ENCODE results near the gene THY1. TPM values are rescaled to one million over a fixed set of nuclear protein-coding genes. Genes with fewer than 3 reads are reported as not detected.

Gene THY1
- total RNA-seq, 2 experiments from 2014 or later = not detected

DNA sequence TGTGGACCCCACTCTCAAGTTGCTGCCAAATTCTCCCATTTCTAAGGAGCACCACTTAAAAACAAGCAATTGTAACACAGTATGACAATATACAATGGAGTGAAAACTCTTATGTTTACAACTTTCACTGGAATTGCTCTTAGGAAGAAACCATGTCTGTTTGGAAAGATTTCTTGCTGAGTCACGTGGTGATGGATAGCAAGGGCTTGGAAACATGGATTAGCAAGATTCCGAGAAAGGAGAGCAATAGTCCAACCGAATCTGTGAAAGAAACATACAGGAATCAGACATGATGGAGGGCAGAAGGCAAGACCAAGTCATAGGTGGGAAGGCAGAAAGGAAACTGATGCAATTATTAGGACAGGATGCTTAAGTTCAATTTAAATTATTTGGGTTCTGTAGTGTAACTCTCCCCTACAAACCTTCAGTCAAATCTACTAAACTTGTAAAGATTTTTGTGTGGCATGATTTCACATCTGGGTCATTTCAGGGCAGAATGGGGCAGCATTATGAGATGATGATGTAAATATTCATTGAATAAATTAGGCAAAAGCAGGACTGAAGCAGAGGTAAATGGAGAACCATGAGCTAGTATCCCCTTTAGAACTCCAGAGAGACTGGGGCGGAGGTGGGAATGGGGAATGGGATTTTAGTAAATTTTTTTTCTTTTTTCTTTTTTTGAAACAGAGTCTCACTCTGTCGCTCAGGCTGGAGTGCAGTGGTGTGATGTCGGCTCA lies 27.8 kb upstream of the THY1 start:
- CTCF ChIA-PET = interaction anchor here (1.6 kb wide), 1 partner anchor 24 kb away, joined by 3 read pairs; no protein-coding TSS in a partner anchor
- no peak for DNase-seq
- H3K27me3 Mint-ChIP-seq = peaks cover 36% of the 10 kb centered on the region

GRCh38 chr11:119449498-119449897 lies 26.5 kb upstream of the THY1 start:
- Mint-ChIP-seq H3K9me3 (no peaks in the 10 kb centered on the region), H3K4me3 (no peak overlapping the region), H3K27ac (no peak overlapping the region), H3K27me3 (peaks cover 37% of the 10 kb centered on the region), H3K36me3 (ENCODE audit: low read depth) (no peaks in the 10 kb centered on the region), H3K4me1 (ENCODE audit: low read depth) (no peaks in the 10 kb centered on the region)
- ChIA-PET CTCF (interaction anchor here (1.6 kb wide), 1 partner anchor 25 kb away, joined by 3 read pairs; no protein-coding TSS in a partner anchor), POLR2A (no interaction called here)
- H3K27me3 ChIP-seq (ENCODE audit: control insufficient read depth in 1 of 2, insufficient read depth in 2 of 2, low read length in 2 of 2) = peaks cover 0 to 10% of the 10 kb centered on the region in 2 experiments
- intact Hi-C loops (cut with DNase I, micrococcal nuclease) = no loop called here
- no peak overlapping the region for H3K4me3 ChIP-seq (ENCODE audit: low read length)
- DNase-seq (no peak), ATAC-seq (ENCODE audit: poor library complexity) (no peak)
- H3K36me3 ChIP-seq (ENCODE audit: insufficient read depth, low read length) = no peaks in the 10 kb centered on the region
- H3K9me3 ChIP-seq (ENCODE audit: control insufficient read depth in 1 of 2, insufficient read depth in 1 of 2, low read length in 2 of 2) = no peaks in the 10 kb centered on the region
- TF ChIP-seq, protein P1, sequence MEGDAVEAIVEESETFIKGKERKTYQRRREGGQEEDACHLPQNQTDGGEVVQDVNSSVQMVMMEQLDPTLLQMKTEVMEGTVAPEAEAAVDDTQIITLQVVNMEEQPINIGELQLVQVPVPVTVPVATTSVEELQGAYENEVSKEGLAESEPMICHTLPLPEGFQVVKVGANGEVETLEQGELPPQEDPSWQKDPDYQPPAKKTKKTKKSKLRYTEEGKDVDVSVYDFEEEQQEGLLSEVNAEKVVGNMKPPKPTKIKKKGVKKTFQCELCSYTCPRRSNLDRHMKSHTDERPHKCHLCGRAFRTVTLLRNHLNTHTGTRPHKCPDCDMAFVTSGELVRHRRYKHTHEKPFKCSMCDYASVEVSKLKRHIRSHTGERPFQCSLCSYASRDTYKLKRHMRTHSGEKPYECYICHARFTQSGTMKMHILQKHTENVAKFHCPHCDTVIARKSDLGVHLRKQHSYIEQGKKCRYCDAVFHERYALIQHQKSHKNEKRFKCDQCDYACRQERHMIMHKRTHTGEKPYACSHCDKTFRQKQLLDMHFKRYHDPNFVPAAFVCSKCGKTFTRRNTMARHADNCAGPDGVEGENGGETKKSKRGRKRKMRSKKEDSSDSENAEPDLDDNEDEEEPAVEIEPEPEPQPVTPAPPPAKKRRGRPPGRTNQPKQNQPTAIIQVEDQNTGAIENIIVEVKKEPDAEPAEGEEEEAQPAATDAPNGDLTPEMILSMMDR (IDR thresholded peaks at IDR 0.05) = no peak
- H3K4me1 ChIP-seq (ENCODE audit: insufficient read depth, low read length) = no peaks in the 10 kb centered on the region
- no peak overlapping the region for H3K27ac ChIP-seq (ENCODE audit: low read depth in 1 of 2, low read length in 2 of 2)

More for the DNA sequence above, 27.8 kb upstream of the THY1 start:
- Mint-ChIP-seq H3K4me1 (ENCODE audit: low read depth) (no peaks in the 10 kb centered on the region), H3K9me3 (no peaks in the 10 kb centered on the region), H3K36me3 (ENCODE audit: low read depth) (no peaks in the 10 kb centered on the region), H3K27ac (no peak overlapping the region), H3K4me3 (no peak overlapping the region)
- no peak for ATAC-seq (ENCODE audit: poor library complexity)
- Histone ChIP-seq H3K9me3 (ENCODE audit: control insufficient read depth in 1 of 2, insufficient read depth in 1 of 2, low read length in 2 of 2) (no peaks in the 10 kb centered on the region), H3K4me1 (ENCODE audit: insufficient read depth, low read length) (no peaks in the 10 kb centered on the region), H3K27ac (ENCODE audit: low read depth in 1 of 2, low read length in 2 of 2) (no peak overlapping the region), H3K36me3 (ENCODE audit: insufficient read depth, low read length) (no peaks in the 10 kb centered on the region), H3K27me3 (ENCODE audit: control insufficient read depth in 1 of 2, insufficient read depth in 2 of 2, low read length in 2 of 2) (peaks cover 7 to 10% of the 10 kb centered on the region in 2 experiments), H3K4me3 (ENCODE audit: low read length) (no peak overlapping the region)
- POLR2A ChIA-PET = no interaction called here
- intact Hi-C loops (cut with DNase I, micrococcal nuclease) = no loop called here
- TF ChIP-seq, protein P1 (IDR thresholded peaks at IDR 0.05) = no peak

- Histone ChIP-seq H3K9me3 (ENCODE audit: control insufficient read depth in 1 of 2, insufficient read depth in 1 of 2, low read length in 2 of 2) (no peaks in the 10 kb centered on the region), H3K4me1 (ENCODE audit: insufficient read depth, low read length) (no peaks in the 10 kb centered on the region), H3K27me3 (ENCODE audit: control insufficient read depth in 1 of 2, insufficient read depth in 2 of 2, low read length in 2 of 2) (peaks cover 0 to 3% of the 10 kb centered on the region in 2 experiments), H3K4me3 (ENCODE audit: low read length) (no peak overlapping the region), H3K27ac (ENCODE audit: low read depth in 1 of 2, low read length in 2 of 2) (no peak overlapping the region), H3K36me3 (ENCODE audit: insufficient read depth, low read length) (no peaks in the 10 kb centered on the region)
- ChIA-PET CTCF (no interaction called here), POLR2A (no interaction called here)
- ATAC-seq (ENCODE audit: poor library complexity) = no peak
- Mint-ChIP-seq H3K27ac (no peak overlapping the region), H3K27me3 (peaks cover 40% of the 10 kb centered on the region), H3K36me3 (ENCODE audit: low read depth) (no peaks in the 10 kb centered on the region), H3K4me1 (ENCODE audit: low read depth) (no peaks in the 10 kb centered on the region), H3K4me3 (no peak overlapping the region), H3K9me3 (no peaks in the 10 kb centered on the region)
- no peak for DNase-seq
- TF ChIP-seq, protein P1 (IDR thresholded peaks at IDR 0.05) = no peak
- intact Hi-C loops (cut with DNase I, micrococcal nuclease) = no loop called here
Measured at GRCh38 chr11:119448380-119448779, 25.4 kb upstream of the THY1 start.

All from CD4-positive, alpha-beta T cell (primary cell).